ENCODE data around the gene MRRF. TPM values are rescaled to one million over a fixed set of nuclear protein-coding genes. Genes with fewer than 3 reads are reported as not detected.
A peak's percentile ranks its signal among the peaks of the same experiment; 100 is the strongest.

MRRF gene
- total RNA-seq, 2 donors from 2014 or later = 21.1 to 35.4 TPM

DNA sequence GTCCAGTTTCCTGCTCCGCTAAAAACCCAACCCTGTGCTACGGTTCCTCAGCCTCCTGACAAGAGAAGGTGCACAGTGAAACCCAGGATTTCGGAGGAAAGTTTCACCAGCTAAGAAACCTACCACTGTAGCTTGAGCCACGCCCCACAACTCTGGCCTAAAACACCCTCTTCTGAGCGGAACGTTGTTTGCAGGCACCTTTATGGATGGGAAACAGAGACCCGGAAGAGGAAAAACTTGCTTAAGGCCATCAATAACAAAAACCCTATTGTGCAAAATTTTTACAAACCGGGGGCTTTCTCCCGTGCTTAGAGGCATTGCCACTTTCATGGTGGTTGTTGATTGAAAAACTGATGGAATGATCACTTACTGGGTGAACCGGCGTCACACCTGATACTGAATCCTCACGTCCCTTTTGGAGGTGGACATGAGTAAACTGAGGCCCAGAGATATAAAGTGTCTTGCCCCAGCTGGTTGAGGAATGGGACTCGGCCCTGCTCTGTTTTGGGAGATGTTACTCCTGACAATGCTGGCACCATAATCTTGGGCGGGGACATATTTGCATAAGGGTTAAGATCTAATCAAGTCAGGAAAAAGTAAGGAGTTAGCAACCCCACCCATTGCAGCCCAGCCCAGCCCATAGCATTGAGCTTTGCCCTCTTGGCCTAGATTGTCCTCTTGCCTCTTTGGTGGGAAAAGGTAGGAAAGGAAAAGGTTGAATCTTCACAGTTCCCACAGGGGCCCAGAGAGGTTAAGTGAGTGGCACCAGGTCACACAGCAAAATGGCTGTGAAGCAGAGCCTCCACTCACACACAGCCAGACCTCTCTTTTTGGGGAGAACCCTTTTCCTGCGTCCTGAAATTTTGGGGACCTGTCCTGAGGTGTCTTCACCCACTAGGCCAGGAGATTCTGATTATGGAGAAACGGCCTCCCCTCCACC, 82.9 kb downstream of the MRRF start:
- TF ChIP-seq POLR2A (IDR thresholded peaks at IDR 0.05) (no peak), POLR2AphosphoS5 (IDR thresholded peaks at IDR 0.05) (no peak)
- TF ChIP-seq, protein P1, sequence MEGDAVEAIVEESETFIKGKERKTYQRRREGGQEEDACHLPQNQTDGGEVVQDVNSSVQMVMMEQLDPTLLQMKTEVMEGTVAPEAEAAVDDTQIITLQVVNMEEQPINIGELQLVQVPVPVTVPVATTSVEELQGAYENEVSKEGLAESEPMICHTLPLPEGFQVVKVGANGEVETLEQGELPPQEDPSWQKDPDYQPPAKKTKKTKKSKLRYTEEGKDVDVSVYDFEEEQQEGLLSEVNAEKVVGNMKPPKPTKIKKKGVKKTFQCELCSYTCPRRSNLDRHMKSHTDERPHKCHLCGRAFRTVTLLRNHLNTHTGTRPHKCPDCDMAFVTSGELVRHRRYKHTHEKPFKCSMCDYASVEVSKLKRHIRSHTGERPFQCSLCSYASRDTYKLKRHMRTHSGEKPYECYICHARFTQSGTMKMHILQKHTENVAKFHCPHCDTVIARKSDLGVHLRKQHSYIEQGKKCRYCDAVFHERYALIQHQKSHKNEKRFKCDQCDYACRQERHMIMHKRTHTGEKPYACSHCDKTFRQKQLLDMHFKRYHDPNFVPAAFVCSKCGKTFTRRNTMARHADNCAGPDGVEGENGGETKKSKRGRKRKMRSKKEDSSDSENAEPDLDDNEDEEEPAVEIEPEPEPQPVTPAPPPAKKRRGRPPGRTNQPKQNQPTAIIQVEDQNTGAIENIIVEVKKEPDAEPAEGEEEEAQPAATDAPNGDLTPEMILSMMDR (IDR thresholded peaks at IDR 0.05) = no peak
- Histone ChIP-seq H3K36me3 (no peaks in the 10 kb centered on the region), H3K9me3 (no peaks in the 10 kb centered on the region), H3K27ac (peak overlapping the region in 1 of 2 donors; percentile 49), H3K4me1 (replicated peaks) (no peaks in the 10 kb centered on the region), H3K4me3 (peak overlapping the region; percentile 38 to 43), H3K27me3 (replicated peaks; ENCODE audit: insufficient read depth) (no peaks in the 10 kb centered on the region)
- intact Hi-C loops (cut with DNase I) = no loop called here
- 33% methylated on average over 16 of the region's 16 CpGs for WGBS
- no peak for DNase-seq (ENCODE audit: low spot score)

DNA sequence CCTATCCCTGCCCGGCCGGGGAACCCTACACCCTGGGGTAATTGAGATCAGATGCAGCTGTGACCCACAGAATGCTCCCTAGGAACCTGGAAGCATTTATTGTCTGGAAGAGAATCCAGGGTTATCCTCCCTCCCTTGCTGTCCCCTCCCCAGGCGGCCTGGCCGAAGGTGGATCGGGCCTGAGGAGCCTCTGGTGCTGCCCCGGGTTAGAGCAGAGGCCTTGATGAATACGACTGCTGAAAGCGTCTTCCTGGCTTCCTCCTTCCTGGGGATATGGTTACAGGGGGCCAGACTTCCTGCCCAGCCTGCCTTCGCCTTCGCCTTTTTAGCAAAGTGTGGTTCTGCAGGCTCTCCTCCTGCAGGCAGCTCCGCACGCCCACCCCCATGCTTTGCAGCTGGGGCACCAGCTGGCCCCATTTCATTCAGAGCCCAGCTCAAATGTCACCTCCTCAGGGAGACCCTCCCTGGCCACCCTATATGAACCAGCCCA, 83.7 kb downstream of the MRRF start:
- Histone ChIP-seq H3K4me1 (replicated peaks) (no peaks in the 10 kb centered on the region), H3K27ac (no peak overlapping the region), H3K4me3 (no peak overlapping the region), H3K27me3 (replicated peaks; ENCODE audit: insufficient read depth) (no peaks in the 10 kb centered on the region), H3K36me3 (no peaks in the 10 kb centered on the region), H3K9me3 (no peaks in the 10 kb centered on the region)
- WGBS = 76% methylated on average over 12 of the region's 12 CpGs
- no peak for DNase-seq (ENCODE audit: low spot score)
- no peak for TF ChIP-seq POLR2A (IDR thresholded peaks at IDR 0.05)
- TF ChIP-seq, protein P1 (IDR thresholded peaks at IDR 0.05) = no peak
- no peak for TF ChIP-seq POLR2AphosphoS5 (IDR thresholded peaks at IDR 0.05)
- intact Hi-C loops (cut with DNase I) = no loop called here

DNA sequence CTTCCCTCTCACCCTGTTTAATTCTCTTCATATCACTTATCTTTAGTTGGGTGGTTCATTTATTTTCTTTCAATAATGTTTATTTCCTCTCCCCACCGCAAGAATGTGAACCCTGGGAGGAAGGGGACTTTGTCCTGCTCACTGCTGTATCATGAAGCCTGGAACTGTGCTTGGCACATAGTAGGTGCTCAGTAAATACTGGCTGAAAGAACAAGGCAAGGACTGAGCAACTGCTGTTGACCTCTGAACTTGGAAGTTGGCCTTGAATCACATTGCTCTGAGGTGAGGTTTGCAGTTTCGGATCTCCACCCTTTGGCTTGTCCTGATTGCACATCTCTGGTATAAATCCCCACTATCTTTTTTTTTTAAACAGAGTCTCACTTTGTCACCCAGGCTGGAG, 84.1 kb downstream of the MRRF start:
- Histone ChIP-seq H3K27me3 (replicated peaks; ENCODE audit: insufficient read depth) (no peaks in the 10 kb centered on the region), H3K4me3 (no peak overlapping the region), H3K9me3 (no peaks in the 10 kb centered on the region), H3K27ac (no peak overlapping the region), H3K36me3 (no peaks in the 10 kb centered on the region), H3K4me1 (replicated peaks) (no peaks in the 10 kb centered on the region)
- TF ChIP-seq POLR2A (IDR thresholded peaks at IDR 0.05) = no peak
- no peak for TF ChIP-seq POLR2AphosphoS5 (IDR thresholded peaks at IDR 0.05)
- TF ChIP-seq, protein P1 (IDR thresholded peaks at IDR 0.05) = no peak
- DNase-seq (ENCODE audit: low spot score) = no peak
- 77% methylated on average over 2 of the region's 2 CpGs for WGBS
- intact Hi-C loops (cut with DNase I) = no loop called here

DNA sequence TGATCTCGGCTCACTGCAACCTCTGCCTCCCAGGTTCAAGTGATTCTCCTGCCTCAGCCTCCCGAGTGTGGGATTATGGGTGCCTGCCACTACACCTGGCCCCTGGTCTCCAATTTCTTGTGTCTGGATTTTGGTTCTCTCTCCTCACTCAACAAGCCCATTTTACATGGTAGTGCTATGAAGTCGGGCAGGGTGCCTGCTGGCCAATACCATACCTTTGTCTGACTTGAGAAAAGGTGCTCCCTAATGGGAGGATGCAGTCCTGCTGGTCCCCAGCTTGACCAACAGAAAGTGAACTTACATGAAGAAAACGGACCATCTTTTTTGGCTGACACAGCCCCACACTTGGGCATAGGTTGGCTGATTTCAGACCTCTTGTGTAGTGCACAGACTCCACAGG, 84.5 kb downstream of the MRRF start:
- H3K9me3 ChIP-seq = no peaks in the 10 kb centered on the region
- intact Hi-C loops (cut with DNase I) = no loop called here
- 80% methylated on average over 4 of the region's 4 CpGs for WGBS
- no peaks in the 10 kb centered on the region for H3K36me3 ChIP-seq
- TF ChIP-seq, protein P1 (IDR thresholded peaks at IDR 0.05) = no peak
- no peak for TF ChIP-seq POLR2A (IDR thresholded peaks at IDR 0.05)
- TF ChIP-seq POLR2AphosphoS5 (IDR thresholded peaks at IDR 0.05) = no peak
- no peak overlapping the region for H3K4me3 ChIP-seq
- H3K27ac ChIP-seq = no peak overlapping the region
- DNase-seq (ENCODE audit: low spot score) = no peak
- no peaks in the 10 kb centered on the region for H3K27me3 ChIP-seq (replicated peaks; ENCODE audit: insufficient read depth)
- no peaks in the 10 kb centered on the region for H3K4me1 ChIP-seq (replicated peaks)

Measured in prostate gland (tissue), 2 donors.